NCI-H2107 treated with DMSO at 0.1 percent for 48 hours (cell line): ENCODE measurements around the gene IRF8.
"Not testable (repeated sequence)": the region's sequence is repeated elsewhere in the genome, so short reads cannot be mapped to it uniquely, and the experiment has no call there.

Experiments
- DNase-seq: peaks from one replicate; lab custom pipeline; 2025; ENCODE audit not compliant: unreplicated experiment; lab: John Stamatoyannopoulos, UW

Gene IRF8

GRCh38 chr16:85898521-85899442 lies at the start of gene IRF8:
Gene IRF8 (plus strand): TSS chr16:85899162. CDS start chr16:85903016, 3,854 bp downstream.
- DNase-seq = no peak

DNA sequence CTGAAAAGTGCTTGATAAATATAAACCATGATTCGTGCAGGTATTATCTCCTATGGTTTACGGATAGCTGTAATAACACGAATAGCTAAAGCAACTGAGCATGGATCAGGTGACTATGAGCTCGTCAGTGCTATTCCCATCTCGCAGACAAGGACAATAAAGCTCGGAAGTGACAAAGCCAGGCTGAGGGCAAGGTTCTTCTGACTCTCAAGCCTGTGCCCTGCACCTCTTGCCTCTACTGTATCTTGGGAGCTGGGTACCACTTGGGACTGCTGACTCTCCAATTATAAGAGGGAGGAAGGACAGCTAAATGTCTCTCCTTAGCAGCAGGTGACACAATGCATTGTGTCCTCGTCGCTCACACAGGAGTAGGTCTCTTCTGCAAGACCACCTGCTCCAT lies 49.6 kb upstream of the IRF8 start:
- no peak for DNase-seq

GRCh38 chr16:85850344-85850880 lies 48.5 kb upstream of the IRF8 start:
- no peak for DNase-seq

DNA sequence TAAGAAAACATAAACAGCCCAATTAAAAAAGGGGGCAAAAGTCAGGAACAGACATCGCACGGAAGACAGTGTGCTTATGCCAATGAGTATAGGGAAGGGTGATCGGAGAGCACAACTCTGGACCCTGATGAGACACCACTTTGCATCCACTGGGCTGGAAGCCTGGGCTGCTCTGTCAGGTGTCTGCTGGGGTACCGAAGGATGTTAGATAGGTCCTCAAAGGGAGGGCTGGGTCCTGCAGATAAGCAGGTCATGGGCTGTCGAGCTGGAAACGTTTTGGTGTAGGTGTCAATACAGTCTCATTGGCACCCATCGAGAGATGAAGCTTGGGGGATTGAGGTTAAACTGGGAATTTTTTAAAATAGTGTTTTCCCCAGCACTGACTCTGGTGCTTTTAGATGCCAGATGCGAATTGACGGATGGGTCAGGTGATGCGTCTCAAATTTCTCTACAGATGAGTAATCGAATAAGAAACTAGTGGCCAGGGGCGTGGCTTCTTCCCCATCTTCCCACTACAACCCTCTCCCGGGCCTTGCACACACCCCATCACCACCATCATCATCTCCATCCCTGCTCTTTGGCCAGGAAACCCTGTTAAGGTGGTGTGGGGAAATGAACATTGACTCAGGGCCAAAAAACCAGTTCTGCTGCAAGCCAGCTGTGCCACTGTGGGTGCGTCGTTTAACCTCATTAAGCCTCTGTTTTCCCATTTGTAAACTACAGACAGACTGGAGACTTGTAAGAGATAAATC lies 47.8 kb upstream of the IRF8 start:
- no peak for DNase-seq

GRCh38 chr16:85853547-85854545 lies 45.1 kb upstream of the IRF8 start:
- DNase-seq = no peak

- DNase-seq = no peak
Measured at GRCh38 chr16:85854935-85855334, 44.0 kb upstream of the IRF8 start.

DNA sequence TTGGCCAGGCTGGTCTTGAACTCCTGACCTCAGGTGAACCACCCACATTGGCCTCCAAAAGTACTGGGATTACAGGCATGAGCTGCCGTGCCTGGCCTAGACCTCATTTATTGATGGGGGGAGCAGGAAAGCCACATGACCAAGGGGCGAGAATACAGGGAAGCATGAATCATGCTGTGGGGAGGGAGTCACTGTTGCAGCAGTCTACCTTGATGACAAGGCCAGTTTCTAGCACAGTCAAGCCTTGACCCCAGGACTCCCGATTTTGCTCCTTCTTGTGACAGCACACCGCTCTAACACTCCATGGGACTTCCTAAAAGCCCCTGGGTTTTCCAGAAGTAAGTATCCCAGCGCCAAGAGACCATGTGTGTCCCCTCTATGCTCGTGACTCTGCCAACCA lies 42.9 kb upstream of the IRF8 start:
- no peak for DNase-seq

DNA sequence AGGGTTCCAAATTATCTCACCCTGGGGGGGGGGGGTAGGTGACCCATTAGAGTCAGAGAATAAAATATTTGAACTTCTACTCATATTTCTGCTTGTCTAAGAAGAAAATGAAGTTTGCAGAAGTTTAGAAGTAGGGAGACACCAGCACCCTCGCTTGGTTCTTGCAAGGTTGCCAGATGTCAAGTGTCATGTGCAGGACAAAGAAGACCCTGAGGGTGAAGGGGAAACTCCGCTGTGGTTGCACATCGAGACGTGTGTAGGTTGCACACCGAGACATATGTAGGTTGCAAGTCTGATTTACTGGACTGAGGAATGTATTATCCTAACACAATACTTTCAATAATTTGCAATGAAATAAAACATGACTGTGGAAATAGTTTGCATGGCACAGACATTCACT lies 42.4 kb upstream of the IRF8 start:
- no peak for DNase-seq

- DNase-seq = no peak
Measured at GRCh38 chr16:85857406-85857805, 41.6 kb upstream of the IRF8 start.

GRCh38 chr16:85858571-85858970 lies 40.4 kb upstream of the IRF8 start:
- DNase-seq = not testable (repeated sequence)

GRCh38 chr16:85858984-85859817 lies 39.8 kb upstream of the IRF8 start:
- no peak for DNase-seq

DNA sequence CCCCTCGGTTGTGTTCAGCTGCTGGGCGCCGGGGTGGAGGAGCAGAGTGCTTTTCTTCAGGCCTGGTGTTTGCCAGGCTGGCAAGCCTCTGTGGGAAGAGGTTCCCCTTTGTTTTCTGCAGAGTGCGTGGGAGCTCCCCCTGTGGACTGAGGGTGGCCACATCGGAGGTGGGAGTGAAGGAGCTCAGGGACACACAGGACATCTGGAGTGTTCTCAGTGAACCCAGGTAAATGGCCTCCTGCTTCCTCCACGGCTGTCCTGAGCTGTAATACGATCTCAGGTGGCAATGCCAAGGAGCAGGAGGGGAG lies 39.2 kb upstream of the IRF8 start:
- DNase-seq = no peak

GRCh38 chr16:85860413-85861094 lies 38.4 kb upstream of the IRF8 start:
- DNase-seq = no peak

GRCh38 chr16:85861095-85861825 lies 37.7 kb upstream of the IRF8 start:
- DNase-seq = no peak

GRCh38 chr16:85862476-85863383 lies 36.2 kb upstream of the IRF8 start:
- no peak for DNase-seq

GRCh38 chr16:85863384-85863774 lies 35.6 kb upstream of the IRF8 start:
- no peak for DNase-seq

DNA sequence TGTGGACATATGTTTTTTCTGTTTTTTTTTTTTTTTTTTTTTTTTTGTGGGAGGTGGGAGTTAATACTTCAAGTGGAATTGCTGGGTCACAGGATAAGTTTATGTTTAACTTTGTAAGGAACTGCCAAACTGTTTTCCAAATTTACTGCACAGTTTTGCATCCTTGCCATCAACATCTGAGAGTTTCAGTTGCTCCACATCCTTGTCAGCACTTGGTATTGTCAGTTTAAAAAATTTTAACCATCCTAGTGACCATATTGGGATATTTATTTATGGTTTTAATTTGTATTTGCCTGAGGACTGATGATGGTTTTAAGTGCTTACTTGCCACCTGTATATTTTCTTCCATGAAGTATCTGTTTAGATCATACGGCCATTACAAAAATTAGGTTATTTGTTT lies 34.0 kb upstream of the IRF8 start:
- no peak for DNase-seq

DNA sequence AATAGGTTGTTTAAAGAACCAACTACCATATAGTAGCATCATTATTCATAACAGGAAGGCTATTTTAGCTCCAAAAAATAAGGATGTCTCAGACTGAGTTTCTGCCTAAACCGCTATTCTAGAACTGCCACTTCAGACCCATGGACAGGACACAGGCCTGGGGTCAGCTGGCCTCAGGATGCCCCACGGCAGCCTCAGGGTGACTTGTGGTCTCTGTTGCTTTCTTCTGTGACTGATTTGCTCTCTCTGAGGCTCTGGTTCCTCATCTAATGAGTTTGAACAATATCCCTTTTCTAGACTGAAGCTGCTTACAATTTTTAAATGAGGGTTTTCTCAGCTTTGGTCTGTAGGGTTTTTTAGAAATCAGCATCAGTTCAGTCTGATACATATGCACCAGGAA lies 31.8 kb upstream of the IRF8 start:
- no peak for DNase-seq
